MM.1S (cell line): ENCODE data around the gene MEGF10.

Experiments
- DNase-seq: peaks from one replicate; pipeline ENCODE4 v3.0.0-alpha.2; 2015
- H2AFZ ChIP-seq: fragments of 300-600 bp; sonication (generic); 2 replicates; pipeline ENCODE4 v1.6.0; 2016; ENCODE audit warnings: antibody characterized with exemption, low read length
- H3F3A ChIP-seq: fragments of 300-600 bp; sonication (generic); 2 replicates; pipeline ENCODE4 v1.6.1; 2016; ENCODE audit warnings: mild to moderate bottlenecking, antibody characterized with exemption, low read length, moderate library complexity, mixed read lengths; ENCODE audit not compliant: insufficient read depth
- H3K27ac ChIP-seq: fragments of 300-600 bp; sonication (generic); 2 replicates; pipeline ENCODE4 v1.5.1; 2016; ENCODE audit warnings: mild to moderate bottlenecking, low read length
- H3K27me3 ChIP-seq: fragments of 300-600 bp; sonication (generic); replicated peaks from 2 replicates; pipeline ENCODE4 v1.6.0; 2016; ENCODE audit warnings: low read length; ENCODE audit not compliant: insufficient read depth
- H3K36me3 ChIP-seq: fragments of 300-600 bp; sonication (generic); replicated peaks from 2 replicates; pipeline ENCODE4 v1.6.1; 2016; ENCODE audit warnings: mild to moderate bottlenecking, low read length, mixed read lengths; ENCODE audit not compliant: insufficient read depth
- H3K4me1 ChIP-seq: fragments of 300-600 bp; sonication (generic); 2 replicates; pipeline ENCODE4 v1.6.1; 2016; ENCODE audit warnings: low read length, mixed read lengths
- H3K4me2 ChIP-seq: fragments of 300-600 bp; sonication (generic); 2 replicates; pipeline ENCODE4 v1.6.0; 2016; ENCODE audit warnings: low read depth, low read length
- H3K4me3 ChIP-seq: fragments of 300-600 bp; sonication (generic); 2 replicates; pipeline ENCODE4 v1.5.1; 2016; ENCODE audit warnings: low read length, mixed read lengths
- H3K79me2 ChIP-seq: fragments of 300-600 bp; sonication (generic); 2 replicates; pipeline ENCODE4 v1.6.1; 2016; ENCODE audit warnings: mixed run types, low read length, mixed read lengths
- H3K9ac ChIP-seq: fragments of 300-600 bp; sonication (generic); 2 replicates; pipeline ENCODE4 v1.6.1; 2016; ENCODE audit warnings: low read length, mixed read lengths
- H3K9me2 ChIP-seq: fragments of 300-600 bp; sonication (generic); replicated peaks from 2 replicates; pipeline ENCODE4 v1.6.1; 2016; ENCODE audit warnings: mild to moderate bottlenecking, low read length, mixed read lengths; ENCODE audit not compliant: insufficient read depth
- H3K9me3 ChIP-seq: fragments of 300-600 bp; sonication (generic); replicated peaks from 2 replicates; pipeline ENCODE4 v1.6.1; 2016; ENCODE audit warnings: mild to moderate bottlenecking, low read length, mixed read lengths; ENCODE audit not compliant: insufficient read depth
- H4K20me1 ChIP-seq: fragments of 300-600 bp; sonication (generic); 2 replicates; pipeline ENCODE4 v1.6.1; 2016; ENCODE audit warnings: mild to moderate bottlenecking, low read length, moderate library complexity, mixed read lengths; ENCODE audit not compliant: insufficient read depth
- CTCF ChIP-seq: fragments of 300-600 bp; sonication (generic); IDR thresholded peaks from 2 replicates; pipeline ENCODE4 v1.5.1; 2016; ENCODE audit warnings: antibody characterized with exemption, low read length, mixed read lengths
- EZH2 ChIP-seq: fragments of 300-600 bp; sonication (generic); optimal IDR thresholded peaks from 2 replicates; pipeline ENCODE3; 2017; ENCODE audit warnings: low read depth, mild to moderate bottlenecking, antibody characterized with exemption, low read length, mixed read lengths
- EZH2phosphoT487 ChIP-seq: fragments of 300-600 bp; sonication (generic); IDR thresholded peaks from 2 replicates; pipeline ENCODE4 v1.6.1; 2018; ENCODE audit warnings: antibody characterized with exemption, low read length

The MEGF10 gene

GRCh38 chr5:127335381-127335780 lies 44.8 kb downstream of the MEGF10 start:
- H3K27ac ChIP-seq = no peak overlapping the region
- no peak overlapping the region for H3K4me3 ChIP-seq
- H3K36me3 ChIP-seq = no peaks in the 10 kb centered on the region
- no peak overlapping the region for H2AFZ ChIP-seq
- H3K9me3 ChIP-seq = no peaks in the 10 kb centered on the region
- TF ChIP-seq EZH2phosphoT487 (no peak), EZH2 (no peak), CTCF (no peak)
- no peaks in the 10 kb centered on the region for H3K4me1 ChIP-seq
- no peaks in the 10 kb centered on the region for H3K79me2 ChIP-seq
- no peak overlapping the region for H3K4me2 ChIP-seq
- no peaks in the 10 kb centered on the region; the same call in 1 of the 2 replicates for H3K9me2 ChIP-seq
- H4K20me1 ChIP-seq = no peaks in the 10 kb centered on the region
- H3F3A ChIP-seq = no peaks in the 10 kb centered on the region
- DNase-seq = no peak
- no peak overlapping the region for H3K9ac ChIP-seq
- no peaks in the 10 kb centered on the region for H3K27me3 ChIP-seq

GRCh38 chr5:127337876-127338275 lies 47.3 kb downstream of the MEGF10 start:
- TF ChIP-seq EZH2phosphoT487 (no peak), EZH2 (no peak), CTCF (no peak)
- Histone ChIP-seq H3K4me2 (no peak overlapping the region), H3K27me3 (no peaks in the 10 kb centered on the region), H4K20me1 (no peaks in the 10 kb centered on the region), H3K4me3 (no peak overlapping the region), H3K9ac (no peak overlapping the region), H3K9me2 (no peaks in the 10 kb centered on the region), H3K4me1 (no peaks in the 10 kb centered on the region), H3K79me2 (no peaks in the 10 kb centered on the region), H3K36me3 (no peaks in the 10 kb centered on the region), H3K27ac (no peak overlapping the region), H3F3A (no peaks in the 10 kb centered on the region), H2AFZ (no peak overlapping the region), H3K9me3 (no peaks in the 10 kb centered on the region)
- DNase-seq = no peak

GRCh38 chr5:127338501-127338900 lies 47.9 kb downstream of the MEGF10 start:
- Histone ChIP-seq H3K27ac (no peak overlapping the region), H3K9me2 (no peaks in the 10 kb centered on the region), H3F3A (no peaks in the 10 kb centered on the region), H4K20me1 (no peaks in the 10 kb centered on the region), H2AFZ (no peak overlapping the region), H3K4me3 (no peak overlapping the region), H3K79me2 (no peaks in the 10 kb centered on the region), H3K36me3 (no peaks in the 10 kb centered on the region), H3K4me1 (no peaks in the 10 kb centered on the region), H3K27me3 (no peaks in the 10 kb centered on the region), H3K9ac (no peak overlapping the region), H3K4me2 (no peak overlapping the region), H3K9me3 (no peaks in the 10 kb centered on the region)
- DNase-seq = no peak
- TF ChIP-seq EZH2 (no peak), EZH2phosphoT487 (no peak), CTCF (no peak)
